K562 (cell line): ENCODE measurements around the gene HSPB2. TPM values are rescaled to one million over a fixed set of nuclear protein-coding genes. Genes with fewer than 3 reads are reported as not detected.
A peak's percentile ranks its signal among the peaks of the same experiment; 100 is the strongest.

Experiments used
- ATF1 ChIP-seq, 2 experiments: fragments of 450-650 bp in 1 of 2; IDR thresholded peaks; 2 replicates each; pipeline ENCODE4 v1.6.1; 2016; ENCODE audit warnings: missing compliant biosample characterization in 1 of 2, missing genetic modification characterization in 1 of 2
- CEBPG ChIP-seq, 3 experiments: fragments of 200-800 bp in 1 of 3; sonication (Bioruptor generic) in 1 of 3; sonication (generic) in 1 of 3; formaldehyde crosslinking in 1 of 3; IDR thresholded peaks in 2 of 3; conservative IDR thresholded peaks in 1 of 3; 2 replicates each; pipeline versions ENCODE4 v1.6.1 to v1.8.0; 2016 to 2022; ENCODE audit warnings: missing compliant biosample characterization in 2 of 3, missing genetic modification characterization in 2 of 3, mild to moderate bottlenecking in 1 of 3, missing genetic modification reagents in 1 of 3
- CEBPZ ChIP-seq: fragments of 150-350 bp; IDR thresholded peaks from 2 replicates; pipeline ENCODE4 v1.6.1; 2014; ENCODE audit warnings: low read depth, mild to moderate bottlenecking, low read length, borderline replicate concordance
- DDX20 ChIP-seq: fragments of 450-650 bp; IDR thresholded peaks from 2 replicates; pipeline ENCODE4 v1.6.1; 2016; ENCODE audit warnings: missing genetic modification characterization, low read depth, mild to moderate bottlenecking, missing compliant biosample characterization, moderate library complexity
- NFE2L1 ChIP-seq: fragments of 450-650 bp; IDR thresholded peaks from 2 replicates; pipeline ENCODE4 v1.6.1; 2016; ENCODE audit warnings: missing genetic modification characterization, low read depth, mild to moderate bottlenecking, missing compliant biosample characterization, moderate library complexity, borderline replicate concordance
- NFYB ChIP-seq: IDR thresholded peaks from 2 replicates; pipeline ENCODE4 v1.6.1; 2011; ENCODE audit warnings: mild to moderate bottlenecking, moderate library complexity; ENCODE audit not compliant: insufficient read length; ENCODE audit errors: extremely low read depth
- STAT6 ChIP-seq: sonication (generic); formaldehyde crosslinking; IDR thresholded peaks from 2 replicates; pipeline ENCODE4 v1.8.1; 2023; ENCODE audit warnings: mild to moderate bottlenecking, missing genetic modification reagents
- TBP ChIP-seq: optimal IDR thresholded peaks from 2 replicates; pipeline ENCODE3; 2011; ENCODE audit warnings: low read depth, low read length, improper control_type of control experiment
- ZNF639 ChIP-seq, 2 experiments: fragments of 200-800 bp in 1 of 2; sonication (Bioruptor generic) in 1 of 2; sonication (generic) in 1 of 2; formaldehyde crosslinking in 1 of 2; IDR thresholded peaks in 1 of 2; conservative IDR thresholded peaks in 1 of 2; 2 replicates each; pipeline versions ENCODE4 v1.5.0 to v1.6.1; 2016 to 2020; ENCODE audit warnings: missing compliant biosample characterization in 1 of 2, missing genetic modification characterization in 1 of 2, missing genetic modification reagents in 1 of 2
- polyA plus RNA-seq, 8 experiments: library from polyadenylated mRNA; depleted of rRNA in 4 of 8; stranded (reverse) in 5 of 8; unstranded in 3 of 8; fragments of >200 nt; fragmentation: Nextera tagmentation in 2 of 8; fragmentation: Illumina TruSeq in 1 of 8; extraction: Ambion mirVana in 2 of 8; extraction: Trizol in 1 of 8; gene quantifications; 2 replicates each; pipeline versions ENCODE4 v1.2.1 to v1.2.3, GENCODE V29; 2011 to 2014; ENCODE audit warnings: inconsistent platforms in 1 of 8, missing spikeins in 1 of 8
- total RNA-seq, 7 experiments: library from RNA; depleted of rRNA in 6 of 7; stranded (reverse); fragments of >200 nt in 6 of 7; fragmentation: Illumina TruSeq in 2 of 7; extraction: Trizol in 2 of 7; gene quantifications; 2 replicates each; pipeline versions ENCODE4 v1.2.1 to v1.2.3, GENCODE V29; 2011 to 2021; ENCODE audit warnings: low replicate concordance in 1 of 7
- TF ChIP-seq, protein P1 (sequence below): sonication (generic); formaldehyde crosslinking; IDR thresholded peaks from 2 replicates; pipeline ENCODE4 v1.8.0; 2023; ENCODE audit warnings: mild to moderate bottlenecking, missing genetic modification reagents

HSPB2 gene
- total and polyA plus RNA-seq, 9 of the 15 experiments (the other 6 are each of a cell fraction or from before 2014, with no cell fraction given) = 0.06 to 0.35 (median 0.11) TPM; not detected in 5

DNA sequence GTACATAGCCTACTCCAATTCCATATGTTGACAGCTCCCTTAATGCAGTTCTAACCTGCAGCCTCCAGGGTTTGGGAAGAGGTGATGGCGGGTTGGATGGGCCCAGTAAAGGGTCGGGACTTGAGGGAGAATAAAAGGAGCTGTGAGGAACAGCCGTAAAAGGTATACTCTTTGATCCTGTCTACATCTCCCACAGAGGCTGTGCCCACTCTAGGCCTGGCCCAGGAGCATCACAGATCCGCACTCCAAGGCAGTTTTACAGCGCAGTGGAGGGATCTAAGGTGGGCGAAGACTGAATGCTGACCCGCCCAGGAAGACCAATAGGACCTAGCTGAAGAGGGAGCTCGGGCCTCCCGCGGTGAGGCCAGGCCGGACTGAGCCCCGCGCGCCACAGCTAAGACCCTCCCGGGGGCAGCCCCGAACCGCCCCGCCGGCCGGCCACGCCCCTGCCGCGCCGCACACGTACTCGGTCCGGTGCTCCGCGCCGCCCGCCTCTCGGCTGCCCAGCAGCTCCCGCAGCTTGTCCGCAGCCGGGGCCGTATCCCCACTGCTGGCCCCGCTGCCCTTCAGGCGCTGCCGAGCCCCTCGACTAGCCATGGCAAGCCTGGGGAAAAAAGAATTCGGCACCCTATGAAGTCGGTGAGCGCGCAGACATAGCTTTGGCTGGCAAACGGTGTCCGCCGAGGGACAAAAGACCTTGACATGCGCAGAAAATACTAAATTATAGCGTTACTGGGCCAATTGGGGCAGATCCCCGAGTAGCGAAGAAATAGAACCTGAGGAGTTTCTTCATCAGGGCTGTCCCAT is 41.4 kb upstream of the HSPB2 start, which contains the start of gene ALG9 (continued):
- no peak for TF ChIP-seq CEBPG (CRISPR knock-in tag; IDR thresholded peaks at IDR 0.05)
- TF ChIP-seq CEBPG (tag; conservative IDR thresholded peaks at IDR 0.05 in 1 of 2, IDR thresholded peaks at IDR 0.05 in 1 of 2) = no peak
- peak in 1 of 2 experiments; percentile 66; a peak in 2 of 4 replicates for TF ChIP-seq ZNF639 (CRISPR knock-in tag; conservative IDR thresholded peaks at IDR 0.05 in 1 of 2, IDR thresholded peaks at IDR 0.05 in 1 of 2)
- TF ChIP-seq STAT6 (CRISPR knock-in tag) = peak; percentile 94; the same call in 1 of the 2 replicates
- TF ChIP-seq, protein P1, sequence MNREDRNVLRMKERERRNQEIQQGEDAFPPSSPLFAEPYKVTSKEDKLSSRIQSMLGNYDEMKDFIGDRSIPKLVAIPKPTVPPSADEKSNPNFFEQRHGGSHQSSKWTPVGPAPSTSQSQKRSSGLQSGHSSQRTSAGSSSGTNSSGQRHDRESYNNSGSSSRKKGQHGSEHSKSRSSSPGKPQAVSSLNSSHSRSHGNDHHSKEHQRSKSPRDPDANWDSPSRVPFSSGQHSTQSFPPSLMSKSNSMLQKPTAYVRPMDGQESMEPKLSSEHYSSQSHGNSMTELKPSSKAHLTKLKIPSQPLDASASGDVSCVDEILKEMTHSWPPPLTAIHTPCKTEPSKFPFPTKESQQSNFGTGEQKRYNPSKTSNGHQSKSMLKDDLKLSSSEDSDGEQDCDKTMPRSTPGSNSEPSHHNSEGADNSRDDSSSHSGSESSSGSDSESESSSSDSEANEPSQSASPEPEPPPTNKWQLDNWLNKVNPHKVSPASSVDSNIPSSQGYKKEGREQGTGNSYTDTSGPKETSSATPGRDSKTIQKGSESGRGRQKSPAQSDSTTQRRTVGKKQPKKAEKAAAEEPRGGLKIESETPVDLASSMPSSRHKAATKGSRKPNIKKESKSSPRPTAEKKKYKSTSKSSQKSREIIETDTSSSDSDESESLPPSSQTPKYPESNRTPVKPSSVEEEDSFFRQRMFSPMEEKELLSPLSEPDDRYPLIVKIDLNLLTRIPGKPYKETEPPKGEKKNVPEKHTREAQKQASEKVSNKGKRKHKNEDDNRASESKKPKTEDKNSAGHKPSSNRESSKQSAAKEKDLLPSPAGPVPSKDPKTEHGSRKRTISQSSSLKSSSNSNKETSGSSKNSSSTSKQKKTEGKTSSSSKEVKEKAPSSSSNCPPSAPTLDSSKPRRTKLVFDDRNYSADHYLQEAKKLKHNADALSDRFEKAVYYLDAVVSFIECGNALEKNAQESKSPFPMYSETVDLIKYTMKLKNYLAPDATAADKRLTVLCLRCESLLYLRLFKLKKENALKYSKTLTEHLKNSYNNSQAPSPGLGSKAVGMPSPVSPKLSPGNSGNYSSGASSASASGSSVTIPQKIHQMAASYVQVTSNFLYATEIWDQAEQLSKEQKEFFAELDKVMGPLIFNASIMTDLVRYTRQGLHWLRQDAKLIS (CRISPR knock-in tag) = no peak
- TF ChIP-seq TBP = no peak
- TF ChIP-seq CEBPZ = no peak
- no peak for TF ChIP-seq ATF1 (CRISPR knock-in tag; IDR thresholded peaks at IDR 0.05)
- TF ChIP-seq ATF1 (tag; IDR thresholded peaks at IDR 0.05) = peak; percentile 74
- TF ChIP-seq NFYB = no peak
- no peak for TF ChIP-seq DDX20 (tag)
- no peak for TF ChIP-seq NFE2L1 (tag)
